Astrocyte (in vitro differentiated cells and primary cell): ENCODE measurements around the gene CCNL1. TPM values are rescaled to one million over a fixed set of nuclear protein-coding genes. Genes with fewer than 3 reads are reported as not detected.

Source experiments
- DNase-seq: peaks from one replicate; pipeline ENCODE4 v3.0.0-alpha.2; 2010; ENCODE audit warnings: low read depth
- FAIRE-seq: peaks from 2 replicates; lab custom pipeline; 2011; peaks lifted over from hg19 to GRCh38; lab: Jason Lieb, UNC
- H2AFZ ChIP-seq: 2 replicates; pipeline ENCODE4 v1.6.0; 2012; ENCODE audit warnings: low read depth, low read length, inconsistent platforms
- H3K27ac ChIP-seq: 2 replicates; pipeline ENCODE4 v1.5.1; 2011; ENCODE audit warnings: low read depth, low read length, inconsistent platforms
- H3K27me3 ChIP-seq: 2 replicates; pipeline ENCODE4 v1.6.0; 2011; ENCODE audit warnings: low read length, inconsistent platforms; ENCODE audit not compliant: insufficient read depth
- H3K36me3 ChIP-seq: 2 replicates; pipeline ENCODE4 v1.5.1; 2011; ENCODE audit warnings: low read length, inconsistent platforms; ENCODE audit not compliant: insufficient read depth
- H3K4me1 ChIP-seq: 2 replicates; pipeline ENCODE4 v1.5.1; 2011; ENCODE audit warnings: low read length, inconsistent platforms; ENCODE audit not compliant: insufficient read depth
- H3K4me2 ChIP-seq: 2 replicates; pipeline ENCODE4 v1.6.0; 2012; ENCODE audit warnings: low read length, inconsistent platforms
- H3K4me3 ChIP-seq: 2 replicates; pipeline ENCODE4 v1.5.1; 2011; ENCODE audit warnings: low read depth, mild to moderate bottlenecking, low read length, inconsistent platforms; ENCODE audit not compliant: insufficient read depth
- H3K79me2 ChIP-seq: 2 replicates; pipeline ENCODE4 v1.6.0; 2012; ENCODE audit warnings: mild to moderate bottlenecking, low read length, inconsistent platforms; ENCODE audit not compliant: insufficient read depth
- H3K9ac ChIP-seq: 2 replicates; pipeline ENCODE4 v1.6.0; 2012; ENCODE audit warnings: mild to moderate bottlenecking, low read length, inconsistent platforms
- H3K9me3 ChIP-seq: 2 replicates; pipeline ENCODE4 v1.5.1; 2012; ENCODE audit warnings: low read depth, mild to moderate bottlenecking, low read length, inconsistent platforms; ENCODE audit not compliant: insufficient read depth
- H4K20me1 ChIP-seq: 2 replicates; pipeline ENCODE4 v1.6.0; 2012; ENCODE audit warnings: low read length, inconsistent platforms; ENCODE audit not compliant: insufficient read depth
- H3K27ac Mint-ChIP-seq: one replicate; pipeline ENCODE4 v1.8.0; 2021; ENCODE audit warnings: mild to moderate bottlenecking, mixed read lengths; ENCODE audit not compliant: unreplicated experiment
- H3K27me3 Mint-ChIP-seq: one replicate; pipeline ENCODE4 v1.8.0; 2021; ENCODE audit warnings: low read depth, mixed read lengths; ENCODE audit not compliant: unreplicated experiment
- H3K36me3 Mint-ChIP-seq: one replicate; pipeline ENCODE4 v1.8.0; 2021; ENCODE audit warnings: low read depth, mixed read lengths; ENCODE audit not compliant: unreplicated experiment
- H3K4me1 Mint-ChIP-seq: one replicate; pipeline ENCODE4 v1.8.0; 2021; ENCODE audit warnings: low read depth, mixed read lengths; ENCODE audit not compliant: unreplicated experiment
- H3K4me3 Mint-ChIP-seq: one replicate; pipeline ENCODE4 v1.8.0; 2021; ENCODE audit warnings: mild to moderate bottlenecking, moderate library complexity, mixed read lengths; ENCODE audit not compliant: unreplicated experiment
- H3K9me3 Mint-ChIP-seq: one replicate; pipeline ENCODE4 v1.8.0; 2021; ENCODE audit warnings: mild to moderate bottlenecking, mixed read lengths; ENCODE audit not compliant: unreplicated experiment
- CTCF ChIP-seq: IDR thresholded peaks from 2 replicates; pipeline ENCODE4 v1.5.1; 2011; ENCODE audit warnings: low read depth, mild to moderate bottlenecking, inconsistent platforms, low read length, moderate library complexity; ENCODE audit not compliant: insufficient read depth
- EZH2 ChIP-seq: IDR thresholded peaks from 2 replicates; pipeline ENCODE4 v1.6.1; 2012; ENCODE audit warnings: mild to moderate bottlenecking, low read length, inconsistent platforms; ENCODE audit not compliant: insufficient read depth
- total RNA-seq: library from RNA; stranded (reverse); gene quantifications from 2 replicates; pipeline ENCODE4 v1.2.1, GENCODE V29; 2021

The CCNL1 gene
- total RNA-seq, 1 donor from 2014 or later: 66.8 TPM

- Mint-ChIP-seq H3K27ac (no peak overlapping the region), H3K27me3 (no peaks in the 10 kb centered on the region), H3K4me1 (peaks cover 7% of the 10 kb centered on the region), H3K4me3 (no peak overlapping the region), H3K36me3 (no peaks in the 10 kb centered on the region), H3K9me3 (no peaks in the 10 kb centered on the region)
- no peak overlapping the region for H3K27ac ChIP-seq
- H3K79me2 ChIP-seq: peaks cover 7% of the 10 kb centered on the region
- no peaks in the 10 kb centered on the region for H4K20me1 ChIP-seq
- H3K36me3 ChIP-seq: no peaks in the 10 kb centered on the region
- FAIRE-seq (no peak), DNase-seq (no peak)
- no peak overlapping the region for H3K4me3 ChIP-seq
- peaks cover 7% of the 10 kb centered on the region for H3K4me1 ChIP-seq
- no peaks in the 10 kb centered on the region for H3K9me3 ChIP-seq
- TF ChIP-seq CTCF: no peak
- no peak for TF ChIP-seq EZH2
- H2AFZ ChIP-seq: no peak overlapping the region
- no peak overlapping the region for H3K4me2 ChIP-seq
- H3K9ac ChIP-seq: no peak overlapping the region
- no peaks in the 10 kb centered on the region for H3K27me3 ChIP-seq
Observed at GRCh38 chr3:157170861-157171260, 10.9 kb upstream of the CCNL1 start.

- H3K9me3 ChIP-seq: no peaks in the 10 kb centered on the region
- no peak overlapping the region for H3K9ac ChIP-seq
- no peaks in the 10 kb centered on the region for H3K36me3 ChIP-seq
- Mint-ChIP-seq H3K4me3 (no peak overlapping the region), H3K27me3 (no peaks in the 10 kb centered on the region), H3K27ac (no peak overlapping the region), H3K4me1 (peaks cover 6% of the 10 kb centered on the region), H3K36me3 (peaks cover 2% of the 10 kb centered on the region), H3K9me3 (no peaks in the 10 kb centered on the region)
- no peak overlapping the region for H3K4me3 ChIP-seq
- H3K4me1 ChIP-seq: no peaks in the 10 kb centered on the region
- no peak for DNase-seq
- H3K79me2 ChIP-seq: no peaks in the 10 kb centered on the region
- H3K27ac ChIP-seq: no peak overlapping the region
- H3K4me2 ChIP-seq: no peak overlapping the region
- no peak for FAIRE-seq
- no peak overlapping the region for H2AFZ ChIP-seq
- TF ChIP-seq EZH2 (no peak), CTCF (no peak)
- H4K20me1 ChIP-seq: no peaks in the 10 kb centered on the region
- no peaks in the 10 kb centered on the region for H3K27me3 ChIP-seq
Observed at GRCh38 chr3:157167371-157168042, 7.6 kb upstream of the CCNL1 start.

GRCh38 chr3:157166561-157166960, 6.6 kb upstream of the CCNL1 start:
- Histone ChIP-seq H3K27me3 (no peaks in the 10 kb centered on the region), H3K4me1 (no peaks in the 10 kb centered on the region), H3K9ac (no peak overlapping the region), H4K20me1 (no peaks in the 10 kb centered on the region), H3K4me3 (no peak overlapping the region), H3K79me2 (no peaks in the 10 kb centered on the region), H2AFZ (no peak overlapping the region), H3K27ac (no peak overlapping the region), H3K4me2 (no peak overlapping the region), H3K36me3 (no peaks in the 10 kb centered on the region), H3K9me3 (no peaks in the 10 kb centered on the region)
- TF ChIP-seq CTCF (no peak), EZH2 (no peak)
- Mint-ChIP-seq H3K27me3 (no peaks in the 10 kb centered on the region), H3K4me3 (no peak overlapping the region), H3K27ac (no peak overlapping the region), H3K9me3 (no peaks in the 10 kb centered on the region), H3K36me3 (peaks cover 2% of the 10 kb centered on the region), H3K4me1 (peaks cover 6% of the 10 kb centered on the region)
- FAIRE-seq (no peak), DNase-seq (no peak)
